H1 (cell line): Measurements from ENCODE around the gene B3GALT5. TPM values are rescaled to one million over a fixed set of nuclear protein-coding genes. Genes with fewer than 3 reads are reported as not detected.

Experiments
- CTCF ChIA-PET: fragments of 300-600 bp; sonication (Branson Sonifier 250); formaldehyde crosslinking; loops from one replicate; lab custom pipeline; 2021; ENCODE audit not compliant: partially characterized antibody; lab: Charles Lee
- POLR2A ChIA-PET: fragments of 300-600 bp; sonication (Branson Sonifier 250); formaldehyde crosslinking; loops from one replicate; lab custom pipeline; 2021; ENCODE audit warnings: inconsistent platforms; ENCODE audit not compliant: partially characterized antibody; lab: Charles Lee
- DNase-seq, 2 experiments: peaks; one replicate each; pipeline versions ENCODE4 v3.0.0 to v3.0.0-alpha.2; 2010 to 2022; ENCODE audit warnings: low spot score in 2 of 2, low read depth in 1 of 2, mixed read lengths in 1 of 2
- FAIRE-seq: peaks from 2 replicates; lab custom pipeline; 2011; peaks lifted over from hg19 to GRCh38; lab: Jason Lieb, UNC
- H2AFZ ChIP-seq: 2 replicates; pipeline ENCODE4 v1.8.1; 2012; ENCODE audit warnings: low read length, inconsistent platforms
- H2AK5ac ChIP-seq: 2 replicates; pipeline ENCODE4 v1.6.1; 2013; ENCODE audit warnings: low read depth, low read length
- H2BK120ac ChIP-seq: replicated peaks from 2 replicates; pipeline ENCODE3; 2013; ENCODE audit warnings: low read depth, low read length, inconsistent platforms
- H2BK12ac ChIP-seq: 2 replicates; pipeline ENCODE4 v1.6.1; 2013; ENCODE audit warnings: low read depth, low read length
- H2BK15ac ChIP-seq: 2 replicates; pipeline ENCODE4 v1.6.1; 2013; ENCODE audit warnings: low read length
- H2BK20ac ChIP-seq: 2 replicates; pipeline ENCODE4 v1.6.1; 2013; ENCODE audit warnings: low read length
- H2BK5ac ChIP-seq: 2 replicates; pipeline ENCODE4 v1.6.1; 2013; ENCODE audit warnings: low read depth, low read length
- H3K14ac ChIP-seq: 2 replicates; pipeline ENCODE4 v1.6.1; 2013; ENCODE audit warnings: inconsistent platforms; ENCODE audit not compliant: insufficient read length
- H3K18ac ChIP-seq: 2 replicates; pipeline ENCODE4 v1.6.1; 2013; ENCODE audit warnings: low read length; ENCODE audit errors: extremely low read depth
- H3K23ac ChIP-seq: 2 replicates; pipeline ENCODE4 v1.6.1; 2013; ENCODE audit warnings: inconsistent platforms; ENCODE audit not compliant: insufficient read length
- H3K23me2 ChIP-seq: 2 replicates; pipeline ENCODE4 v1.6.1; 2013; ENCODE audit warnings: low read depth, low read length
- H3K27ac ChIP-seq: 2 replicates; pipeline ENCODE4 v1.6.1; 2011; ENCODE audit warnings: low read depth, low read length, inconsistent platforms
- H3K27me3 ChIP-seq, 4 experiments: replicated peaks in 1 of 4; 1 replicate in 1 of 4; 2 replicates in 3 of 4; pipeline versions ENCODE4 v1.6.1 to v1.8.1; 2011 to 2013; ENCODE audit warnings: low read length in 3 of 4, mild to moderate bottlenecking in 3 of 4, inconsistent platforms in 2 of 4, mixed read lengths in 2 of 4, moderate library complexity in 1 of 4; ENCODE audit not compliant: control insufficient read depth in 3 of 4, insufficient read depth in 3 of 4; ENCODE audit errors: extremely low read depth in 1 of 4
- H3K36me3 ChIP-seq, 4 experiments: 2 replicates each; pipeline versions ENCODE4 v1.6.1 to v1.8.1; 2011 to 2013; ENCODE audit warnings: mild to moderate bottlenecking in 4 of 4, low read length in 3 of 4, moderate library complexity in 2 of 4, control low read depth in 1 of 4, inconsistent platforms in 1 of 4; ENCODE audit not compliant: insufficient read depth in 4 of 4, control insufficient read depth in 2 of 4
- H3K4ac ChIP-seq: replicated peaks from 2 replicates; pipeline ENCODE3; 2013; ENCODE audit warnings: low read length, low read depth, mixed read lengths, inconsistent platforms; ENCODE audit not compliant: insufficient read length
- H3K4me1 ChIP-seq, 4 experiments: replicated peaks in 1 of 4; 1 replicate in 1 of 4; 2 replicates in 3 of 4; pipeline versions ENCODE4 v1.6.1 to v1.8.1; 2011 to 2013; ENCODE audit warnings: low read length in 3 of 4, inconsistent platforms in 2 of 4, mixed read lengths in 1 of 4; ENCODE audit not compliant: insufficient read depth in 4 of 4, control insufficient read depth in 3 of 4
- H3K4me2 ChIP-seq, 2 experiments: 2 replicates each; pipeline versions ENCODE4 v1.6.1 to v1.8.1; 2011 to 2013; ENCODE audit warnings: low read depth in 2 of 2, low read length in 2 of 2, control low read depth in 1 of 2, inconsistent platforms in 1 of 2, mild to moderate bottlenecking in 1 of 2; ENCODE audit not compliant: insufficient read depth in 1 of 2
- H3K4me3 ChIP-seq, 4 experiments: fragments of 200-600, 300-600 bp in 1 of 4; sonication (generic), shearing (Covaris generic), sonication (Bioruptor Twin) in 1 of 4; 2 replicates each; pipeline versions ENCODE4 v1.5.1 to v1.8.1; 2011 to 2016; ENCODE audit warnings: low read length in 4 of 4, low read depth in 3 of 4, control low read depth in 2 of 4, inconsistent platforms in 2 of 4, mild to moderate bottlenecking in 2 of 4, mixed read lengths in 1 of 4, moderate library complexity in 1 of 4; ENCODE audit not compliant: insufficient read depth in 2 of 4; ENCODE audit errors: extremely low read depth in 1 of 4
- H3K56ac ChIP-seq: replicated peaks from 2 replicates; pipeline ENCODE3; 2013; ENCODE audit warnings: low read depth, mild to moderate bottlenecking, mixed read lengths, low read length, inconsistent platforms; ENCODE audit not compliant: insufficient read length
- H3K79me1 ChIP-seq: 2 replicates; pipeline ENCODE4 v1.6.1; 2013; ENCODE audit warnings: low read depth, low read length, control low read depth
- H3K79me2 ChIP-seq, 2 experiments: 2 replicates each; pipeline versions ENCODE4 v1.6.1 to v1.8.1; 2012 to 2013; ENCODE audit warnings: low read length in 2 of 2, mild to moderate bottlenecking in 2 of 2, inconsistent platforms in 1 of 2; ENCODE audit not compliant: insufficient read depth in 2 of 2, control insufficient read depth in 1 of 2
- H3K9ac ChIP-seq, 4 experiments: replicated peaks in 1 of 4; 1 replicate in 1 of 4; 2 replicates in 3 of 4; pipeline versions ENCODE4 v1.6.1 to v1.8.1; 2011 to 2013; ENCODE audit warnings: low read depth in 3 of 4, low read length in 3 of 4, control low read depth in 2 of 4, mild to moderate bottlenecking in 2 of 4, moderate library complexity in 2 of 4, inconsistent platforms in 1 of 4; ENCODE audit errors: extremely low read depth in 1 of 4
- H3K9me3 ChIP-seq, 2 experiments: 2 replicates each; pipeline versions ENCODE4 v1.6.1 to v1.8.1; 2012 to 2013; ENCODE audit warnings: mild to moderate bottlenecking in 2 of 2, moderate library complexity in 2 of 2, control low read depth in 1 of 2, inconsistent platforms in 1 of 2, low read depth in 1 of 2, low read length in 1 of 2, mixed read lengths in 1 of 2; ENCODE audit not compliant: insufficient read depth in 2 of 2
- H4K20me1 ChIP-seq, 2 experiments: replicated peaks in 1 of 2; 2 replicates each; pipeline versions ENCODE3 to v1.8.1; 2011 to 2013; ENCODE audit warnings: inconsistent platforms in 2 of 2, low read length in 2 of 2, mild to moderate bottlenecking in 1 of 2; ENCODE audit not compliant: insufficient read depth in 2 of 2, control insufficient read depth in 1 of 2
- H4K5ac ChIP-seq: 2 replicates; pipeline ENCODE4 v1.6.1; 2013; ENCODE audit warnings: low read length, low read depth, mixed read lengths, inconsistent platforms; ENCODE audit not compliant: insufficient read length
- H4K8ac ChIP-seq: 2 replicates; pipeline ENCODE4 v1.8.0; 2013; ENCODE audit warnings: mild to moderate bottlenecking, moderate library complexity, low read length, inconsistent platforms; ENCODE audit not compliant: insufficient read depth; ENCODE audit errors: extremely low read depth
- H4K91ac ChIP-seq: replicated peaks from 2 replicates; pipeline ENCODE3; 2013; ENCODE audit warnings: low read length, mixed read lengths, inconsistent platforms; ENCODE audit not compliant: insufficient read length
- BCL11A ChIP-seq, 2 experiments: IDR thresholded peaks; one replicate each; pipeline ENCODE4 v1.6.1; 2011; ENCODE audit warnings: low read depth in 2 of 2, low read length in 2 of 2, mild to moderate bottlenecking in 2 of 2
- CEBPB ChIP-seq: IDR thresholded peaks from 2 replicates; pipeline ENCODE4 v1.6.1; 2012; ENCODE audit warnings: low read depth, low read length
- EZH2 ChIP-seq: fragments of 200-600 bp; sonication (generic); IDR thresholded peaks from 2 replicates; pipeline ENCODE4 v1.7.1; 2012; ENCODE audit warnings: low read depth, mild to moderate bottlenecking, moderate library complexity, low read length, inconsistent platforms; ENCODE audit not compliant: severe bottlenecking
- FOSL1 ChIP-seq: IDR thresholded peaks from 2 replicates; pipeline ENCODE4 v1.6.1; 2011; ENCODE audit warnings: mild to moderate bottlenecking, low read depth, low read length, moderate library complexity; ENCODE audit not compliant: insufficient read depth
- PHF8 ChIP-seq: fragments of 200-600 bp; sonication (generic); conservative IDR thresholded peaks from 2 replicates; pipeline ENCODE4 v1.7.1; 2012; ENCODE audit warnings: low read depth, mild to moderate bottlenecking, inconsistent platforms, low read length, moderate library complexity
- RFX5 ChIP-seq: IDR thresholded peaks from 2 replicates; pipeline ENCODE4 v1.6.1; 2011; ENCODE audit warnings: low read depth, low read length, improper control_type of control experiment, borderline replicate concordance
- RNF2 ChIP-seq: fragments of 200-900, 300-1000 bp; sonication (generic); IDR thresholded peaks from 2 replicates; pipeline ENCODE4 v1.7.1; 2016; ENCODE audit warnings: borderline replicate concordance, low read depth, mild to moderate bottlenecking, antibody characterized with exemption, low read length; ENCODE audit not compliant: poor library complexity, severe bottlenecking; ENCODE audit errors: missing control alignments
- YY1 ChIP-seq: IDR thresholded peaks from 2 replicates; pipeline ENCODE4 v1.6.1; 2011; ENCODE audit warnings: low read depth, mild to moderate bottlenecking, low read length
- WGBS, 2 experiments: shearing (Covaris generic) in 1 of 2; methylation state at CpG; one replicate each; pipeline versions ENCODE4 v1.1.6 to v1.1.7; 2013 to 2015; ENCODE audit warnings: low lambda C conversion rate in 2 of 2, mixed read lengths in 2 of 2, inconsistent platforms in 1 of 2, low coverage in 1 of 2, missing lambda C conversion rate in 1 of 2; ENCODE audit not compliant: insufficient replicate concordance in 2 of 2, insufficient coverage in 1 of 2, insufficient read length in 1 of 2; ENCODE audit errors: extremely low coverage in 1 of 2, missing lambda C conversion rate in 1 of 2; 5-methylcytosine and 5-hydroxymethylcytosine counted together
- polyA plus RNA-seq, 7 experiments: library from polyadenylated mRNA; depleted of rRNA in 3 of 7; stranded (reverse) in 5 of 7; unstranded in 2 of 7; fragments of >200 nt in 5 of 7; fragments of 200-250 nt in 2 of 7; gene quantifications; 1 replicate in 5 of 7; 2 replicates in 1 of 7; 4 replicates in 1 of 7; pipeline versions ENCODE4 v1.2.1 to v1.2.3, GENCODE V29; 2011 to 2013; ENCODE audit warnings: missing spikeins in 2 of 7, mixed read lengths in 2 of 7
- total RNA-seq: library from RNA; stranded (reverse); fragmentation: NEBNext Ultra II Directional; extraction: Animal tissue kit (Norgen Biotek cat#: 25700); gene quantifications from 2 replicates; pipeline ENCODE4 v1.2.1, GENCODE V29; 2021

Gene B3GALT5
- total and polyA plus RNA-seq, 2 of the 8 experiments (the other 6 are each of a cell fraction or from before 2014, with no cell fraction given): 11.9 to 25.1 TPM

- WGBS, 2 experiments: 89% methylated on average over 15 of the region's 15 CpGs; no CpG with 5 or more reads in 1 of the 2 experiments
- peaks cover 0 to 16% of the 10 kb centered on the region in 2 experiments; a peak in 3 of 4 replicates for H3K79me2 ChIP-seq
- TF ChIP-seq EZH2 (no peak), RNF2 (no peak), FOSL1 (no peak), CEBPB (no peak), RFX5 (no peak), PHF8 (no peak), BCL11A (IDR thresholded peaks at IDR 0.05; ENCODE audit: low read depth in 2 of 2, low read length in 2 of 2) (no peak), YY1 (no peak)
- H4K8ac ChIP-seq: no peak overlapping the region
- H3K14ac ChIP-seq: no peak overlapping the region
- POLR2A ChIA-PET: interaction anchor here (1.6 kb wide), 1 partner anchor 12 kb away, joined by 5 read pairs; no protein-coding TSS in a partner anchor
- DNase-seq: no peak
- H3K18ac ChIP-seq: no peak overlapping the region
- no peak overlapping the region for H3K27ac ChIP-seq
- no peaks in the 10 kb centered on the region for H3K27me3 ChIP-seq
- no peak for FAIRE-seq
- no peaks in the 10 kb centered on the region; a peak in 1 of 7 replicates for H3K4me1 ChIP-seq
- H2BK20ac ChIP-seq: no peak overlapping the region
- H3K23me2 ChIP-seq: no peaks in the 10 kb centered on the region
- H3K4me3 ChIP-seq: no peak overlapping the region
- H4K20me1 ChIP-seq: peaks cover 0 to 5% of the 10 kb centered on the region in 2 experiments
- peaks cover 2% of the 10 kb centered on the region; the same call in 1 of the 2 replicates for H3K79me1 ChIP-seq
- H2BK12ac ChIP-seq: no peak overlapping the region
- no peak overlapping the region for H3K4ac ChIP-seq
- CTCF ChIA-PET: interaction anchor here (0.6 to 1.6 kb wide), 5 partner anchors 12 to 203 kb away, joined by 3 to 5 read pairs (median 3); no protein-coding TSS in a partner anchor
- peak overlapping the region; percentile 17 for H4K91ac ChIP-seq
- no peak overlapping the region for H3K23ac ChIP-seq
- H2AFZ ChIP-seq: no peak overlapping the region
- no peak overlapping the region for H3K4me2 ChIP-seq
- no peak overlapping the region for H2BK5ac ChIP-seq
- H3K9ac ChIP-seq: no peak overlapping the region
- H2BK15ac ChIP-seq: no peak overlapping the region
- no peak overlapping the region for H2BK120ac ChIP-seq
- H2AK5ac ChIP-seq: no peak overlapping the region
- H3K56ac ChIP-seq: no peak overlapping the region
- H3K36me3 ChIP-seq: peaks cover 10 to 53% (median 35%) of the 10 kb centered on the region in 4 experiments; a peak in 7 of 8 replicates
- no peak overlapping the region for H4K5ac ChIP-seq
- H3K9me3 ChIP-seq: no peaks in the 10 kb centered on the region
These were observed 51.2 kb downstream of the B3GALT5 start for GRCh38 chr21:39663742-39664492.
